ENCODE results near the gene KSR2.

Gene KSR2

DNA sequence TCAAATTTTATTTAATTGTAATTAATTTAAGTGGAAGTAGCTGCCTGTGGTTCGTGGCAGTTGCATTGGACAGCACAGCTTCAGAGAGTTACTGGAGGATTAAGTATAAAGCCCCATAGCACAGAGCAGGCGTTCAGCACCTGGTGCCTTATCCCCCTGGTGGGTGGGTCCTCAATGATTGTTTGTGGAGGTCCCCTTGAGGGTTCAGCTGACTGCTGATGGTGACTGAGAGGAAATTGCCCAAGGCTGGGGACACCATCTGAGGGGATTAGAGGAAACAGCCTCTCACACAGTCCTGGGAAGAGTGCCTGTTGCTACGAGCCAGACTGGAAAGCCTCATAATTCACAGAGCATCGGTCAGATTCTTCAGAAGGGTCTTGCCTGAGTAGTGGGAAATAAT lies 524.0 kb downstream of the KSR2 start:
- no peaks in the 10 kb centered on the region for H3K36me3 ChIP-seq
- H3K27ac ChIP-seq = no peak overlapping the region
- no peak overlapping the region for H3K4me3 ChIP-seq (ENCODE audit: low read depth in 1 of 2, low read length in 1 of 2)
- no peaks in the 10 kb centered on the region for H3K9me3 ChIP-seq
- TF ChIP-seq, protein P1, sequence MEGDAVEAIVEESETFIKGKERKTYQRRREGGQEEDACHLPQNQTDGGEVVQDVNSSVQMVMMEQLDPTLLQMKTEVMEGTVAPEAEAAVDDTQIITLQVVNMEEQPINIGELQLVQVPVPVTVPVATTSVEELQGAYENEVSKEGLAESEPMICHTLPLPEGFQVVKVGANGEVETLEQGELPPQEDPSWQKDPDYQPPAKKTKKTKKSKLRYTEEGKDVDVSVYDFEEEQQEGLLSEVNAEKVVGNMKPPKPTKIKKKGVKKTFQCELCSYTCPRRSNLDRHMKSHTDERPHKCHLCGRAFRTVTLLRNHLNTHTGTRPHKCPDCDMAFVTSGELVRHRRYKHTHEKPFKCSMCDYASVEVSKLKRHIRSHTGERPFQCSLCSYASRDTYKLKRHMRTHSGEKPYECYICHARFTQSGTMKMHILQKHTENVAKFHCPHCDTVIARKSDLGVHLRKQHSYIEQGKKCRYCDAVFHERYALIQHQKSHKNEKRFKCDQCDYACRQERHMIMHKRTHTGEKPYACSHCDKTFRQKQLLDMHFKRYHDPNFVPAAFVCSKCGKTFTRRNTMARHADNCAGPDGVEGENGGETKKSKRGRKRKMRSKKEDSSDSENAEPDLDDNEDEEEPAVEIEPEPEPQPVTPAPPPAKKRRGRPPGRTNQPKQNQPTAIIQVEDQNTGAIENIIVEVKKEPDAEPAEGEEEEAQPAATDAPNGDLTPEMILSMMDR (IDR thresholded peaks at IDR 0.05) = no peak
- H3K27me3 ChIP-seq = peaks cover 13% of the 10 kb centered on the region
- no peaks in the 10 kb centered on the region for H3K4me1 ChIP-seq (ENCODE audit: control insufficient read depth in 1 of 2, insufficient read depth in 1 of 2, low read depth in 1 of 2, low read length in 1 of 2)

DNA sequence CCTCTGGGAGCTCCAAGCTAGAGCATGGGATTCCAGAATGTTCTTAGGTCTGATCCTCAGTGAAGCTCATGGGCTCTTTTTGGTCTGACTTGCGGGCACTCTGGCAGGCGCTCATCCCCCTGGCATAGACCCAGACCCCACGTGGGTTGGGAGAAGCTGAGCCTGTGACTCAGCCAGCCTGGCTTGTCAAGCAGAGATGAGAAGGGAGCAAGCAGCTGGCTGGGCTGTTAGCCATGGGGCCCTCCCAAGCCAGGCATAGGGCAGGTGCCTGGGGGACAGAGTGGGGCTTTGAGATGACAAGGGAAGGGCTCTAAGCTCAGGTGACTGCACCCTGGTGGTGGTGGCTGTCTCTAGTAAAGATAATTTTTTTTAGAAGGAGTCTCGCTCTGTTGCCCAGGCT lies 527.0 kb downstream of the KSR2 start:
- Histone ChIP-seq H3K27ac (no peak overlapping the region), H3K36me3 (no peaks in the 10 kb centered on the region), H3K27me3 (peaks cover 11% of the 10 kb centered on the region), H3K9me3 (no peaks in the 10 kb centered on the region), H3K4me1 (ENCODE audit: control insufficient read depth in 1 of 2, insufficient read depth in 1 of 2, low read depth in 1 of 2, low read length in 1 of 2) (no peaks in the 10 kb centered on the region), H3K4me3 (ENCODE audit: low read depth in 1 of 2, low read length in 1 of 2) (no peak overlapping the region)
- TF ChIP-seq, protein P1 (IDR thresholded peaks at IDR 0.05) = no peak

DNA sequence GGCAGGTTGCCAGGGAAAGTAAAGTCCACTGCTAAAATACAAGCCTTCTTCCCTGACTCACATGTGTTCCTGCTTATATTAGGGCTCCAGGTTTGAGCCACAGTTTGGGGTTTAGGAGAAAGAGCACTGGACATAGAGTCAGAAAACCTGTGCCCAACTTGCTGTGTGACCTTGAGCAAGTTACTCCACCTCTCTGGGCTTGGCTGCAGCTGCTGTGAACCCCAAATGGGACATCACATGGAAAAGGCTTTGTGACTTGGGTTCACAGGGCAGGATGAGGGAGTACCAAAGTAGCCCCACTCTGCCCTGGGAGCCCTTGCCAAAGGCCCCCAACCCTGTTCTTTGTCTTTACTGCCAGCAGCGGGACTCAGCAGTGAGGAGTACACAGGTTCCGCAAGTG lies 528.4 kb downstream of the KSR2 start:
- no peaks in the 10 kb centered on the region for H3K4me1 ChIP-seq (ENCODE audit: control insufficient read depth in 1 of 2, insufficient read depth in 1 of 2, low read depth in 1 of 2, low read length in 1 of 2)
- TF ChIP-seq, protein P1 (IDR thresholded peaks at IDR 0.05) = no peak
- H3K4me3 ChIP-seq (ENCODE audit: low read depth in 1 of 2, low read length in 1 of 2) = no peak overlapping the region
- H3K27ac ChIP-seq = no peak overlapping the region
- H3K27me3 ChIP-seq = peaks cover 7% of the 10 kb centered on the region
- H3K9me3 ChIP-seq = no peaks in the 10 kb centered on the region
- H3K36me3 ChIP-seq = no peaks in the 10 kb centered on the region

DNA sequence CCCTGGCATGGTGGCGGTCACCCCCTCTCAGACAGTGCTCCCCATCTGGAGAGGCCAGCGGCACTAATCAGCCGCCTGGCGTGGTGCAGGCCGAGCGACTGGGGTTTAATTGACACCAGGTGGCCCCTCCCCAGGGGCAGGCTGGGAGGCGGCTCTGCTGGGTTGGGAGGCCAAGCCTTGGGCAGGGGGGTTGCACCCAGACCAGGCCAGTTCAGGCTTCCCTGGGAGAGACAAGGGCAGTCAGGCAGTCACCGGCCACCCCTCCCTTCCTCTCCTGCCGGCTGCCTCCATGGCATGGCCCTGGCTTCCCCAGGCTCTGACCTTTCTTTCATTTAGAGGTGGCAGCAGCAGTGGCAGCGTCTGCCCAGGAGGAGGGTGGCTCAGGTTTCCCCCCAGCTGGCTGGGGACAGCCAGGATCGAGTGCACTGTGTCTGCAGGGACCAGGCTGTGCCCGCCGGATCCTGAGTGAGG lies 529.2 kb downstream of the KSR2 start:
- Histone ChIP-seq H3K9me3 (no peaks in the 10 kb centered on the region), H3K4me1 (ENCODE audit: control insufficient read depth in 1 of 2, insufficient read depth in 1 of 2, low read depth in 1 of 2, low read length in 1 of 2) (no peaks in the 10 kb centered on the region), H3K4me3 (ENCODE audit: low read depth in 1 of 2, low read length in 1 of 2) (no peak overlapping the region), H3K27ac (no peak overlapping the region), H3K27me3 (peaks cover 7% of the 10 kb centered on the region), H3K36me3 (no peaks in the 10 kb centered on the region)
- TF ChIP-seq, protein P1 (IDR thresholded peaks at IDR 0.05) = no peak

DNA sequence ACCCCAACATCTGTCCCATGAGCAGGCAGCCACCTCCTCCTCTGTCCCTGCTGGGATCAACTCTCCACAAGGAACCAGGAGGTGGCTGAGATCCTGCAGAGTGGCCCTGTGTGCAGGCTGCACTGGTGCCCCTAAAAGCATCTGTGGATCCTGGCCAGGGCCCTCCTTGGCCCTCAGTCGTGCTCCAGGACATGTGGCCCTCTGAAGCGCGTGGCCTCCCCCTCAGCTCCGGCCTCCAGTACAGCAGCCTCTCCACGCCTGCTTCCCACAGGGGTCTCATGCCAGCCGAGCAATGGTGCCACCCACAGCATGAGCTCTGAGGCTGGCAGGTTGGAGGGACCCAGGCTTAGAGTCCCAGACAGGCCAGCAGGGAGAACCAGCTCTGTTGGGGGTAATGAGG lies 530.0 kb downstream of the KSR2 start:
- no peaks in the 10 kb centered on the region for H3K9me3 ChIP-seq

More for the DNA sequence above, 530.0 kb downstream of the KSR2 start:
- Histone ChIP-seq H3K27ac (no peak overlapping the region), H3K36me3 (no peaks in the 10 kb centered on the region), H3K4me3 (ENCODE audit: low read depth in 1 of 2, low read length in 1 of 2) (no peak overlapping the region), H3K4me1 (ENCODE audit: control insufficient read depth in 1 of 2, insufficient read depth in 1 of 2, low read depth in 1 of 2, low read length in 1 of 2) (no peaks in the 10 kb centered on the region), H3K27me3 (peaks cover 7% of the 10 kb centered on the region)
- TF ChIP-seq, protein P1 (IDR thresholded peaks at IDR 0.05) = no peak

All from neutrophil (primary cell).